ENCODE results near the gene SPTBN5.

The SPTBN5 gene

GRCh38 chr15:41926185-41927056, 32.6 kb upstream of the SPTBN5 start:
- DNase-seq (ENCODE audit: low read depth in 1 of 2, low spot score in 1 of 2), result no peak

- no peak for DNase-seq (ENCODE audit: low read depth in 1 of 2, low spot score in 1 of 2)
Measured at GRCh38 chr15:41925086-41925608, 31.3 kb upstream of the SPTBN5 start.

GRCh38 chr15:41923401-41923997, 29.6 kb upstream of the SPTBN5 start:
- DNase-seq (ENCODE audit: low read depth in 1 of 2, low spot score in 1 of 2), result no peak

GRCh38 chr15:41922353-41922752, 28.5 kb upstream of the SPTBN5 start:
- DNase-seq (ENCODE audit: low read depth in 1 of 2, low spot score in 1 of 2), result no peak

- no peak for DNase-seq (ENCODE audit: low read depth in 1 of 2, low spot score in 1 of 2)
Measured at GRCh38 chr15:41921639-41922038, 27.8 kb upstream of the SPTBN5 start.

- no peak for DNase-seq (ENCODE audit: low read depth in 1 of 2, low spot score in 1 of 2)
Measured at GRCh38 chr15:41921167-41921566, 27.3 kb upstream of the SPTBN5 start.

GRCh38 chr15:41919954-41920538, 26.2 kb upstream of the SPTBN5 start:
- no peak for DNase-seq (ENCODE audit: low read depth in 1 of 2, low spot score in 1 of 2)

GRCh38 chr15:41919201-41919820, 25.5 kb upstream of the SPTBN5 start:
- DNase-seq (ENCODE audit: low read depth in 1 of 2, low spot score in 1 of 2), result no peak

GRCh38 chr15:41918506-41919126, 24.8 kb upstream of the SPTBN5 start:
- DNase-seq (ENCODE audit: low read depth in 1 of 2, low spot score in 1 of 2), result no peak

GRCh38 chr15:41917767-41918430, 24.0 kb upstream of the SPTBN5 start:
- DNase-seq (ENCODE audit: low read depth in 1 of 2, low spot score in 1 of 2), result no peak

- no peak for DNase-seq (ENCODE audit: low read depth in 1 of 2, low spot score in 1 of 2)
Measured at GRCh38 chr15:41915255-41915994, 21.6 kb upstream of the SPTBN5 start.

GRCh38 chr15:41914411-41914810, 20.6 kb upstream of the SPTBN5 start:
- no peak for DNase-seq (ENCODE audit: low read depth in 1 of 2, low spot score in 1 of 2)

- no peak for DNase-seq (ENCODE audit: low read depth in 1 of 2, low spot score in 1 of 2)
Measured at GRCh38 chr15:41913256-41913655, 19.4 kb upstream of the SPTBN5 start.

- no peak for DNase-seq (ENCODE audit: low read depth in 1 of 2, low spot score in 1 of 2)
Measured at GRCh38 chr15:41911691-41912345, 18.0 kb upstream of the SPTBN5 start.

GRCh38 chr15:41908736-41909461, 15.0 kb upstream of the SPTBN5 start:
- no peak for DNase-seq (ENCODE audit: low read depth in 1 of 2, low spot score in 1 of 2)

GRCh38 chr15:41907141-41907540, 13.3 kb upstream of the SPTBN5 start:
- no peak for DNase-seq (ENCODE audit: low read depth in 1 of 2, low spot score in 1 of 2)

GRCh38 chr15:41906608-41907007, 12.8 kb upstream of the SPTBN5 start:
- no peak for DNase-seq (ENCODE audit: low read depth in 1 of 2, low spot score in 1 of 2)

- no peak for DNase-seq (ENCODE audit: low read depth in 1 of 2, low spot score in 1 of 2)
Measured at GRCh38 chr15:41905036-41905793, 11.4 kb upstream of the SPTBN5 start.
